ENCODE data around the gene NUP155.

GRCh38 chr5:37417347-37417746 is 46.4 kb upstream of the NUP155 start:
- TF ChIP-seq POLR2A (IDR thresholded peaks at IDR 0.05): no peak
- no peak for TF ChIP-seq CTCF (IDR thresholded peaks at IDR 0.05)

Measured in uterus (tissue), 2 donors.